Endodermal cell (in vitro differentiated cells): ENCODE results near the gene RNF32. TPM values are rescaled to one million over a fixed set of nuclear protein-coding genes. Genes with fewer than 3 reads are reported as not detected.

ENCODE experiments used
- DNase-seq: peaks from one replicate; pipeline ENCODE4 v3.0.0-alpha.2; 2017
- H3K27ac ChIP-seq: 2 replicates; pipeline ENCODE4 v1.5.1; 2013; ENCODE audit warnings: mild to moderate bottlenecking, low read depth, low read length, moderate library complexity
- H3K27me3 ChIP-seq: 2 replicates; pipeline ENCODE4 v1.6.1; 2013; ENCODE audit warnings: mild to moderate bottlenecking, low read length, moderate library complexity; ENCODE audit not compliant: insufficient read depth, control insufficient read depth, poor library complexity, severe bottlenecking
- H3K36me3 ChIP-seq: 2 replicates; pipeline ENCODE4 v1.7.0; 2013; ENCODE audit warnings: mild to moderate bottlenecking, low read length, moderate library complexity; ENCODE audit not compliant: control insufficient read depth, insufficient read depth
- H3K4me1 ChIP-seq: one replicate; pipeline ENCODE4 v1.7.0; 2013; ENCODE audit warnings: low read length; ENCODE audit not compliant: control insufficient read depth, insufficient read depth
- H3K4me3 ChIP-seq: 2 replicates; pipeline ENCODE4 v1.5.1; 2013; ENCODE audit warnings: mild to moderate bottlenecking, low read length, moderate library complexity
- H3K9ac ChIP-seq: 2 replicates; pipeline ENCODE4 v1.6.1; 2013; ENCODE audit warnings: mild to moderate bottlenecking, low read length, moderate library complexity; ENCODE audit not compliant: poor library complexity, severe bottlenecking; ENCODE audit errors: extremely low read depth
- H3K9me3 ChIP-seq: 2 replicates; pipeline ENCODE4 v1.6.1; 2013; ENCODE audit warnings: mild to moderate bottlenecking, low read length, moderate library complexity; ENCODE audit not compliant: control insufficient read depth
- H3K27ac Mint-ChIP-seq: 2 replicates; pipeline ENCODE4 v1.8.0; 2020; ENCODE audit warnings: mixed read lengths
- H3K27me3 Mint-ChIP-seq: 2 replicates; pipeline ENCODE4 v1.8.0; 2021; ENCODE audit warnings: mild to moderate bottlenecking, mixed read lengths; ENCODE audit not compliant: insufficient read depth
- H3K36me3 Mint-ChIP-seq: 2 replicates; pipeline ENCODE4 v1.8.0; 2020; ENCODE audit warnings: low read depth, mixed read lengths
- H3K4me1 Mint-ChIP-seq: 2 replicates; pipeline ENCODE4 v1.8.0; 2020; ENCODE audit warnings: mixed read lengths
- H3K4me3 Mint-ChIP-seq: 2 replicates; pipeline ENCODE4 v1.8.0; 2020; ENCODE audit warnings: mild to moderate bottlenecking, moderate library complexity, mixed read lengths
- H3K9me3 Mint-ChIP-seq: 2 replicates; pipeline ENCODE4 v1.8.0; 2020; ENCODE audit warnings: mild to moderate bottlenecking, mixed read lengths
- WGBS, 2 experiments: methylation state at CpG; one replicate each; pipeline versions ENCODE4 v1.1.5 to v1.1.7; 2013; ENCODE audit warnings: missing lambda C conversion rate in 2 of 2, mixed read lengths in 1 of 2; ENCODE audit not compliant: insufficient coverage in 1 of 2, insufficient read length in 1 of 2; 5-methylcytosine and 5-hydroxymethylcytosine counted together
- long read RNA-seq, 4 experiments: library from polyadenylated mRNA in 2 of 4; library from RNA in 1 of 4; library from capped mRNA in 1 of 4; stranded (forward) in 3 of 4; unstranded in 1 of 4; transcript quantifications; one replicate each; pipeline ENCODE4 v2.0.0, GENCODE V29; 2020 to 2021; ENCODE audit warnings: inconsistent platforms in 1 of 4
- polyA plus RNA-seq, 2 experiments: library from polyadenylated mRNA; stranded (reverse); fragments of 50-300 nt; gene quantifications; one replicate each; pipeline ENCODE4 v1.2.3, GENCODE V29; 2013
- total RNA-seq, 2 donors: library from RNA; stranded (reverse); fragmentation: NEBNext Ultra II Directional in 1 of 2; extraction: Animal tissue kit (Norgen Biotek cat#: 25700) in 1 of 2; gene quantifications; 2 replicates in 1 of 2; 3 replicates in 1 of 2; pipeline ENCODE4 v1.2.1, GENCODE V29; 2021
- TF ChIP-seq, protein P1 (sequence below): fragments of 200-600 bp; sonication (generic); conservative IDR thresholded peaks from 2 replicates; pipeline ENCODE4 v1.5.0; 2021; ENCODE audit warnings: antibody characterized with exemption, mild to moderate bottlenecking

RNF32 gene
- total RNA-seq = 1 to 10 TPM; 1.1 to 2.5 TPM
- 1.4 TPM for polyA plus RNA-seq (2013, experiment 1 of 2)
- 2.0 TPM for polyA plus RNA-seq (2013, experiment 2 of 2)
- long read RNA-seq, experiment 1 = 0 reads
- long read RNA-seq, experiment 2, partial matches to known transcripts = 0 of 2 reads
- long read RNA-seq, experiment 2, other reads (novel, unspliced or antisense) = 1 of 2 reads
- long read RNA-seq, experiment 3, partial matches to known transcripts = 0 of 3 reads
- long read RNA-seq, experiment 3, other reads (novel, unspliced or antisense) = 2 of 3 reads
- long read RNA-seq, experiment 4, partial matches to known transcripts = 1 of 10 reads
- long read RNA-seq, experiment 4, other reads (novel, unspliced or antisense) = 6 of 10 reads

DNA sequence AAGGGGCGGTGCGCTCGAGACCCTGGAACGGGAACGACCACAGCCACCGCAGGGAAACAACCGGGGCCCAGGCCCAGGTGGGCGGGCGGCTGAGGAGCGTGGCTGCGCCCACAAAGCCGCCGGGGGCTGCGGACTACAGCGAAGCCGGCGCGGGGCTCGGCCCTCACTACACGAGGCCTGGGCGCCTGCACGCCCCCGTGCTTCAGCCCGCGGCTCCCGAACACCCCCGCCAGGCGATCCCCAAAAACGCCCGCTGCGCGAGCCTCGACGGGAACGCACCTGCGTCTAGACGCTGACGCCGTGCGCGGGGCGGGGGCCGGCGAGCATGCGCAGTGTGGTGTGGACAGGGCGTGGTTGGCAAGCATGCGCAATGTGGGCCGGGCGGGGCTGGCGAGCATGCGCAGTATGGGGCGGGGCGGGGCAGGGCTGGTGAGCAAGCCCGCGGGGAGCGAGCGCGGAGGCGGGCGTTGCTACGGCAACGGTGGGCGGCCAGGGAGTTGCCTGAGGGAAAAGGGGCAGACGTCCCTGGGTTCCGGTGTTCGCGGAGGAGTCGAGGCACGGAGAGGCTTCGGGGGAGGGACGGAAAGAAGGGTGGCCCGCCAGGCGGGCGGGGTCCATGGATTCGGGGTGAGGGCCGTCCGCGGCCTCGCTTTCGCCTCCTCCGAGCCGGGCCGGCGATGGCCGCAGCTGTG is at the start of gene RNF32:
TSS of gene RNF32 (plus strand) at position 518 of the 692 bp plus-strand sequence. CDS start 3,104 bp downstream, outside the sequence.
- Histone ChIP-seq H3K27ac (no peak within 1 kb of the TSS), H3K4me1 (peaks cover 4% of the 10 kb centered on the region), H3K4me3 (peak within 1 kb of the TSS; percentile 79), H3K9ac (peak within 1 kb of the TSS; percentile 89), H3K36me3 (no peaks in the 10 kb centered on the region), H3K9me3 (no peaks in the 10 kb centered on the region), H3K27me3 (no peaks in the 10 kb centered on the region)
- TF ChIP-seq, protein P1, sequence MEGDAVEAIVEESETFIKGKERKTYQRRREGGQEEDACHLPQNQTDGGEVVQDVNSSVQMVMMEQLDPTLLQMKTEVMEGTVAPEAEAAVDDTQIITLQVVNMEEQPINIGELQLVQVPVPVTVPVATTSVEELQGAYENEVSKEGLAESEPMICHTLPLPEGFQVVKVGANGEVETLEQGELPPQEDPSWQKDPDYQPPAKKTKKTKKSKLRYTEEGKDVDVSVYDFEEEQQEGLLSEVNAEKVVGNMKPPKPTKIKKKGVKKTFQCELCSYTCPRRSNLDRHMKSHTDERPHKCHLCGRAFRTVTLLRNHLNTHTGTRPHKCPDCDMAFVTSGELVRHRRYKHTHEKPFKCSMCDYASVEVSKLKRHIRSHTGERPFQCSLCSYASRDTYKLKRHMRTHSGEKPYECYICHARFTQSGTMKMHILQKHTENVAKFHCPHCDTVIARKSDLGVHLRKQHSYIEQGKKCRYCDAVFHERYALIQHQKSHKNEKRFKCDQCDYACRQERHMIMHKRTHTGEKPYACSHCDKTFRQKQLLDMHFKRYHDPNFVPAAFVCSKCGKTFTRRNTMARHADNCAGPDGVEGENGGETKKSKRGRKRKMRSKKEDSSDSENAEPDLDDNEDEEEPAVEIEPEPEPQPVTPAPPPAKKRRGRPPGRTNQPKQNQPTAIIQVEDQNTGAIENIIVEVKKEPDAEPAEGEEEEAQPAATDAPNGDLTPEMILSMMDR = no peak
- Mint-ChIP-seq H3K27ac (peak within 1 kb of the TSS; percentile 88), H3K4me1 (peaks cover 11% of the 10 kb centered on the region), H3K9me3 (peaks cover 11% of the 10 kb centered on the region), H3K36me3 (peaks cover 7% of the 10 kb centered on the region), H3K27me3 (peaks cover 11% of the 10 kb centered on the region), H3K4me3 (peak within 1 kb of the TSS; percentile 74)
- peak; percentile 99 for DNase-seq
- WGBS, 2 experiments = 13 to 38% methylated on average over 15 to 85 of the region's 85 CpGs

DNA sequence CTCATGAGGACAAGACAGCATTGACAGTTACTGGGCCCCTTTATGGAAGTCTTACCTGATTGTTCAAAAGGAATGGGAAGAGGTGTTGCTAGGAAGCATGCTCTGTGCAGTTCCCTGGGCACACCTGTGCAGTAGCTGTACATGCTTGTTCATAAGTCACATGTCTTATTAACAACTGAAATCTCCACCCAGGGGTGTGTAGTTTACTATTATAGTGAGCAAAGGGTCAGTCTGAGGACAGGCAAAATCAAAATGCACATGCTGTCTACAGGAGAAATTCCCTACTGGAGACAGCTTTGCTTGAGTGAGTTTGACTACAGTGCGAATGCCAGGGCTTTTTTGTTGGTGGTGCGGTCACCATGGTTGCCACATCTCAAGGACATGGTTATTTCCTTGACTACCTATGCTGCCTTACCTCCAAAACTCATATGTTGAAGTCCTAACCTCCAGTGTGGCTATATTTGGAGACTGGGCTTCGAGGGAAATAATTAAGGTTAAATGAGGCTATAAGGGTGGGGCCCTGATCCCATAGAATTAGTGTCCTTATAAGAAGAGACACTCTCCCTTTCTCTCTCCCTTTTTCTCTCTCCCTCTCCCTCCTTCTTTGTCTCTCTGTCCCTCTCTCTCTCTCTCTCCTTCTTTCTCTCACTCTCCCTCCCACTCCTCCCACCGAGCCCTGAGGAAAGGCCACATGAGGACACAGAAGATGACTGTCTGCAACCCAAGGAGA is 48.3 kb upstream of the RNF32 start:
- H3K9me3 ChIP-seq = no peaks in the 10 kb centered on the region
- Mint-ChIP-seq H3K9me3 (peaks cover 33% of the 10 kb centered on the region), H3K4me3 (no peak overlapping the region), H3K27me3 (peaks cover 7% of the 10 kb centered on the region), H3K27ac (no peak overlapping the region), H3K36me3 (peaks cover 14% of the 10 kb centered on the region), H3K4me1 (no peaks in the 10 kb centered on the region)
- no peak overlapping the region for H3K27ac ChIP-seq
- no peaks in the 10 kb centered on the region for H3K4me1 ChIP-seq
- 89 to 97% methylated on average over 3 to 4 of the region's 4 CpGs for WGBS, 2 experiments
- TF ChIP-seq, protein P1 = no peak
- H3K36me3 ChIP-seq = no peaks in the 10 kb centered on the region
- no peaks in the 10 kb centered on the region for H3K27me3 ChIP-seq
- no peak overlapping the region for H3K9ac ChIP-seq
- DNase-seq = no peak
- H3K4me3 ChIP-seq = no peak overlapping the region

DNA sequence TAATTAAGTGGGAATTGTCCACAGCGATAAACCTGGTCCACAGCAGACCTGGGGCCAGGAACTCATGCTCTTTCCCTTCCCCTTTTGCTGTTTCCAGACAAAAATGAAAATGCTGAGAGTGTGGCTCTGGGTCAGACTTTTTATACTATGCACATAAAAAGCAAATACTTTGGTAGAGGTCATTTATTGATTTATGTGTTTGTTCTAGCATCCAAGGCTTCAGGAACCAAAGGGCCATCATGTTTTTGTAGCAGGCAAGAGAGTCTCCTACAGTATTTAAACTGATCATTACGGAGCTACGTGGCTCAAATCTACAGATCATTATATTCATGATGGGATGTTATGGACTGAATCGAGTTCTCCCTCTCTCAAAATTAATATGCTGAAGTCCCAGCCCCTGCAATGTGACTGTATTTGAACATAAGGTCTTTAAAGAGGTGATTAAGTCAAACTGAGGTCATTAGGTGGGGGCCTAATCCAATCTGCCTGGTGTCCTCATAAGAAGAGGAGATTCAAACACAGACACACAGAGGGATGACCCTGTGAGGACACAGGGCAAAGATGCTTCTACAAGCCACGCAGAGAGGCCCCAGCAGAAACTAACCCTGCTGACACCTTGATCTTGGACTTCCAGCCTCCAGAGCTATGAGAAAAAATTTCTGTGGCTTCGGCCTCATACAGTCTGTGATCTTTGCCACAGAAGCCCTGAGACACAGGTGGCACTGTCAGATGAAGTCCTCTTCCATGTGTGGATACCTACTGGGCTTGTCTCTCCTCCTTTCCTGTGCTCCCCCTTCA is 46.1 kb upstream of the RNF32 start:
- Histone ChIP-seq H3K36me3 (no peaks in the 10 kb centered on the region), H3K9ac (no peak overlapping the region), H3K27ac (no peak overlapping the region), H3K9me3 (no peaks in the 10 kb centered on the region), H3K4me3 (no peak overlapping the region), H3K27me3 (no peaks in the 10 kb centered on the region), H3K4me1 (no peaks in the 10 kb centered on the region)
- TF ChIP-seq, protein P1 = no peak
- peaks cover 6% of the 10 kb centered on the region for H3K27me3 Mint-ChIP-seq
- peaks cover 14% of the 10 kb centered on the region for H3K36me3 Mint-ChIP-seq
- H3K4me3 Mint-ChIP-seq = no peak overlapping the region
- H3K27ac Mint-ChIP-seq = no peak overlapping the region
- no peak for DNase-seq
- WGBS, 2 experiments = 88 to 94% methylated on average over 3 to 6 of the region's 6 CpGs
- H3K9me3 Mint-ChIP-seq = peaks cover 36% of the 10 kb centered on the region
- H3K4me1 Mint-ChIP-seq = no peaks in the 10 kb centered on the region
